ENCODE measurements around the gene PPP6R3. TPM values are rescaled to one million over a fixed set of nuclear protein-coding genes. Genes with fewer than 3 reads are reported as not detected.

Gene PPP6R3
- total and polyA plus RNA-seq, 2 of the 8 experiments (the other 6 are each of a cell fraction or from before 2014, with no cell fraction given) = 44.6 to 150 TPM

DNA sequence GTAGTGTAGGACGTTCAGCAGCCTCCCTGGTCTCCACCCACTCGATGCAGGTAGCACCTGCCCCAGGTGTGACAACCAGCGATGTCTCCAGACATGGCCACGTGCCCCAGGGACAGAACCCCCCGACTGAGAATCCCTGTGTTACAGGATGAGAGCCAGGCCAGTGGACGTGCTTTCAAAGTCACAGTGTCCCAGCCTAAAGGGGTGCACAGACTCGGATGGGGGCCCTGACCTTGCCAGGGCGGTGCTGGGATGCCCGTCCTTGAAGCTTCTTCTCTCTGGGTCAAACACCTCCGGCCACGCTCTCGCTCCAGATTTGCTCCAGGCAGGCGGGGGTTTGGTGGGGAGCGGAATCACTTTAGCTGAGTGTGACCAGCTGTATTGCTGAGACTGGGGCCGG lies 200.5 kb downstream of the PPP6R3 start:
- H2BK15ac ChIP-seq (ENCODE audit: low read length) = no peak overlapping the region
- H3K56ac ChIP-seq (replicated peaks; ENCODE audit: insufficient read length, low read depth, low read length) = no peak overlapping the region
- H3K4me1 ChIP-seq (replicated peaks in 1 of 4; ENCODE audit: control insufficient read depth in 3 of 4, insufficient read depth in 4 of 4, low read length in 3 of 4) = no peaks in the 10 kb centered on the region
- no peak overlapping the region for H2BK20ac ChIP-seq (ENCODE audit: low read length)
- H2BK12ac ChIP-seq (ENCODE audit: low read depth, low read length) = 0 out of 2 replicates have a peak overlapping the region, but pooled peaks have one; percentile 39
- no peak overlapping the region for H3K4me3 ChIP-seq (ENCODE audit: extremely low read depth in 1 of 4, insufficient read depth in 2 of 4, low read depth in 3 of 4, low read length in 4 of 4)
- no peaks in the 10 kb centered on the region for H4K20me1 ChIP-seq (replicated peaks in 1 of 2; ENCODE audit: control insufficient read depth in 1 of 2, insufficient read depth in 2 of 2, low read length in 2 of 2)
- H3K23ac ChIP-seq (ENCODE audit: insufficient read length) = no peak overlapping the region
- FAIRE-seq = no peak
- ChIA-PET POLR2A (ENCODE audit: partially characterized antibody) (no interaction called here), CTCF (ENCODE audit: partially characterized antibody) (interaction anchor here (0.8 to 2.3 kb wide), 4 partner anchors 9 to 34 kb away, joined by 3 to 5 read pairs (median 4); no protein-coding TSS in a partner anchor)
- 87% methylated on average over 15 of the region's 15 CpGs; no CpG with 5 or more reads in 1 of the 2 experiments for WGBS, 2 experiments (ENCODE audit: extremely low coverage in 1 of 2, insufficient coverage in 1 of 2, insufficient read length in 1 of 2, insufficient replicate concordance in 2 of 2, low coverage in 1 of 2, low lambda C conversion rate in 2 of 2, missing lambda C conversion rate in 1 of 2)
- no peak for DNase-seq (ENCODE audit: low read depth in 1 of 2, low spot score in 2 of 2)
- H2BK120ac ChIP-seq (replicated peaks; ENCODE audit: low read depth, low read length) = no peak overlapping the region
- no peaks in the 10 kb centered on the region for H3K36me3 ChIP-seq (ENCODE audit: control insufficient read depth in 2 of 4, insufficient read depth in 4 of 4, low read length in 3 of 4)
- no peak overlapping the region for H3K9ac ChIP-seq (replicated peaks in 1 of 4; ENCODE audit: extremely low read depth in 1 of 4, low read depth in 3 of 4, low read length in 3 of 4)
- no peaks in the 10 kb centered on the region for H3K23me2 ChIP-seq (ENCODE audit: low read depth, low read length)
- no peaks in the 10 kb centered on the region for H3K79me2 ChIP-seq (ENCODE audit: control insufficient read depth in 1 of 2, insufficient read depth in 2 of 2, low read length in 2 of 2)
- H3K27me3 ChIP-seq (replicated peaks in 1 of 4; ENCODE audit: control insufficient read depth in 3 of 4, extremely low read depth in 1 of 4, insufficient read depth in 3 of 4, low read length in 3 of 4) = no peaks in the 10 kb centered on the region
- H4K91ac ChIP-seq (replicated peaks; ENCODE audit: insufficient read length, low read length) = no peak overlapping the region
- no peaks in the 10 kb centered on the region for H3K79me1 ChIP-seq (ENCODE audit: low read depth, low read length)
- no peak overlapping the region for H2AFZ ChIP-seq (ENCODE audit: low read length)
- no peak overlapping the region for H2AK5ac ChIP-seq (ENCODE audit: low read depth, low read length)
- no peak overlapping the region for H3K4ac ChIP-seq (replicated peaks; ENCODE audit: insufficient read length, low read depth, low read length)
- no peak overlapping the region for H4K5ac ChIP-seq (ENCODE audit: insufficient read length, low read depth, low read length)
- no peak overlapping the region for H3K14ac ChIP-seq (ENCODE audit: insufficient read length)
- no peak overlapping the region for H3K18ac ChIP-seq (ENCODE audit: extremely low read depth, low read length)
- no peaks in the 10 kb centered on the region; a peak in 1 of 4 replicates for H3K9me3 ChIP-seq (ENCODE audit: insufficient read depth in 2 of 2, low read depth in 1 of 2, low read length in 1 of 2)
- no peak overlapping the region for H4K8ac ChIP-seq (ENCODE audit: extremely low read depth, insufficient read depth, low read length)
- no peak overlapping the region for H3K4me2 ChIP-seq (ENCODE audit: insufficient read depth in 1 of 2, low read depth in 2 of 2, low read length in 2 of 2)
- no peak overlapping the region for H3K27ac ChIP-seq (ENCODE audit: low read depth, low read length)
- H2BK5ac ChIP-seq (ENCODE audit: low read depth, low read length) = no peak overlapping the region
- TF ChIP-seq BACH1 (IDR thresholded peaks at IDR 0.05; ENCODE audit: low read length) = no peak
- no peak for TF ChIP-seq CTBP2 (IDR thresholded peaks at IDR 0.05; ENCODE audit: borderline replicate concordance, insufficient read depth, insufficient read length, low read length)
- no peak for TF ChIP-seq CHD2 (IDR thresholded peaks at IDR 0.05; ENCODE audit: low read length)
- TF ChIP-seq RAD21 (IDR thresholded peaks at IDR 0.05 in 1 of 2, conservative IDR thresholded peaks at IDR 0.05 in 1 of 2; ENCODE audit: low read depth in 2 of 2, low read length in 2 of 2) = no peak
- TF ChIP-seq KDM1A (IDR thresholded peaks at IDR 0.05; ENCODE audit: borderline replicate concordance, low read length) = no peak
- TF ChIP-seq SIX5 (IDR thresholded peaks at IDR 0.05; ENCODE audit: low read depth, low read length) = no peak
- TF ChIP-seq PHF8 (conservative IDR thresholded peaks at IDR 0.05; ENCODE audit: low read depth, low read length) = no peak
- no peak for TF ChIP-seq TBP (IDR thresholded peaks at IDR 0.05; ENCODE audit: low read depth, low read length)
- no peak for TF ChIP-seq SIN3A (conservative IDR thresholded peaks at IDR 0.05 in 1 of 2, IDR thresholded peaks at IDR 0.05 in 1 of 2; ENCODE audit: low read depth in 1 of 2, low read length in 2 of 2)
- no peak for TF ChIP-seq BRCA1 (IDR thresholded peaks at IDR 0.05; ENCODE audit: low read depth, low read length)
- no peak for TF ChIP-seq SP1 (IDR thresholded peaks at IDR 0.05; ENCODE audit: low read depth, low read length)
- TF ChIP-seq CHD1 (IDR thresholded peaks at IDR 0.05; ENCODE audit: low read depth, low read length) = no peak
